Mucosa of rectum (tissue), 2 donors: ENCODE measurements around the gene PIEZO1.
"Not testable (repeated sequence)": the region's sequence is repeated elsewhere in the genome, so short reads cannot be mapped to it uniquely, and the experiment has no call there.

Source experiments
- H3K27ac ChIP-seq, 2 donors: one replicate each; pipeline ENCODE4 v1.7.0; 2013; ENCODE audit warnings: inconsistent platforms in 2 of 2, low read depth in 2 of 2, low read length in 2 of 2
- H3K27me3 ChIP-seq, 2 donors: one replicate each; pipeline ENCODE4 v1.7.0; 2013; ENCODE audit warnings: low read length in 2 of 2; ENCODE audit not compliant: control insufficient read depth in 2 of 2, insufficient read depth in 2 of 2
- H3K36me3 ChIP-seq, 2 donors: one replicate each; pipeline ENCODE4 v1.7.0; 2013; ENCODE audit warnings: low read length in 2 of 2; ENCODE audit not compliant: control insufficient read depth in 2 of 2, insufficient read depth in 2 of 2
- H3K4me1 ChIP-seq, 2 donors: one replicate each; pipeline ENCODE4 v1.7.0; 2013; ENCODE audit warnings: low read length in 2 of 2, mild to moderate bottlenecking in 1 of 2; ENCODE audit not compliant: control insufficient read depth in 2 of 2, insufficient read depth in 2 of 2
- H3K4me3 ChIP-seq, 2 donors: one replicate each; pipeline ENCODE4 v1.7.0; 2013; ENCODE audit warnings: low read length in 2 of 2
- H3K9ac ChIP-seq, 2 donors: one replicate each; pipeline ENCODE4 v1.7.0; 2013; ENCODE audit warnings: low read length in 2 of 2, low read depth in 1 of 2, mild to moderate bottlenecking in 1 of 2
- H3K9me3 ChIP-seq, 2 donors: one replicate each; pipeline ENCODE4 v1.7.0; 2013; ENCODE audit warnings: low read length in 2 of 2; ENCODE audit not compliant: control insufficient read depth in 2 of 2
- donor health status: healthy.
- donor health status: Normal muscosa, but diverticular disease.

Gene PIEZO1

GRCh38 chr16:88824256-88825077 is 39.4 kb upstream of the PIEZO1 start:
- no peaks in the 10 kb centered on the region for H3K27me3 ChIP-seq
- H3K4me1 ChIP-seq = peaks cover 0 to 7% of the 10 kb centered on the region in 2 donors
- H3K9ac ChIP-seq = no peak overlapping the region
- H3K27ac ChIP-seq = no peak overlapping the region
- peaks cover 3 to 5% of the 10 kb centered on the region in 2 donors for H3K36me3 ChIP-seq
- H3K4me3 ChIP-seq = no peak overlapping the region
- H3K9me3 ChIP-seq = no peaks in the 10 kb centered on the region

- not testable (repeated sequence) for H3K4me3 ChIP-seq, H3K36me3 ChIP-seq, H3K9ac ChIP-seq, H3K4me1 ChIP-seq, H3K27ac ChIP-seq, H3K27me3 ChIP-seq, H3K9me3 ChIP-seq
Measured at GRCh38 chr16:88823646-88824045, 38.6 kb upstream of the PIEZO1 start.

- Histone ChIP-seq H3K36me3 (peaks cover 2 to 3% of the 10 kb centered on the region in 2 donors), H3K27me3 (no peaks in the 10 kb centered on the region), H3K9me3 (no peaks in the 10 kb centered on the region)
Measured at GRCh38 chr16:88822281-88823040, 37.4 kb upstream of the PIEZO1 start.

GRCh38 chr16:88821168-88821850 is 36.3 kb upstream of the PIEZO1 start:
- H3K27ac ChIP-seq = no peak overlapping the region
- no peaks in the 10 kb centered on the region for H3K27me3 ChIP-seq
- no peak overlapping the region for H3K4me3 ChIP-seq
- no peak overlapping the region for H3K9ac ChIP-seq
- H3K4me1 ChIP-seq = peaks cover 0 to under 1% of the 10 kb centered on the region in 2 donors
- no peaks in the 10 kb centered on the region for H3K9me3 ChIP-seq
- peaks cover 2 to 3% of the 10 kb centered on the region in 2 donors for H3K36me3 ChIP-seq

More at GRCh38 chr16:88822281-88823040, 37.4 kb upstream of the PIEZO1 start:
- Histone ChIP-seq H3K27ac (no peak overlapping the region), H3K9ac (no peak overlapping the region), H3K4me3 (no peak overlapping the region), H3K4me1 (peaks cover 0 to 7% of the 10 kb centered on the region in 2 donors)

- no peak overlapping the region for H3K4me3 ChIP-seq
- no peak overlapping the region for H3K27ac ChIP-seq
- no peaks in the 10 kb centered on the region for H3K4me1 ChIP-seq
- no peaks in the 10 kb centered on the region for H3K27me3 ChIP-seq
- H3K9ac ChIP-seq = no peak overlapping the region
- no peaks in the 10 kb centered on the region for H3K9me3 ChIP-seq
- peaks cover 2 to 3% of the 10 kb centered on the region in 2 donors for H3K36me3 ChIP-seq
Measured at GRCh38 chr16:88820385-88821025, 35.5 kb upstream of the PIEZO1 start.

GRCh38 chr16:88819126-88819525 is 34.1 kb upstream of the PIEZO1 start:
- Histone ChIP-seq H3K9ac (no peak overlapping the region), H3K27ac (no peak overlapping the region), H3K9me3 (no peaks in the 10 kb centered on the region), H3K4me1 (no peaks in the 10 kb centered on the region), H3K27me3 (no peaks in the 10 kb centered on the region), H3K4me3 (no peak overlapping the region), H3K36me3 (peaks cover 2 to 3% of the 10 kb centered on the region in 2 donors)

- Histone ChIP-seq H3K27ac (no peak overlapping the region), H3K4me1 (no peaks in the 10 kb centered on the region), H3K9me3 (no peaks in the 10 kb centered on the region), H3K4me3 (no peak overlapping the region), H3K27me3 (no peaks in the 10 kb centered on the region), H3K9ac (no peak overlapping the region), H3K36me3 (peaks cover 2 to 3% of the 10 kb centered on the region in 2 donors)
Measured at GRCh38 chr16:88818575-88818874, 33.5 kb upstream of the PIEZO1 start.

- Histone ChIP-seq H3K27me3 (no peaks in the 10 kb centered on the region), H3K4me3 (no peak overlapping the region), H3K27ac (no peak overlapping the region), H3K9me3 (no peaks in the 10 kb centered on the region), H3K9ac (no peak overlapping the region), H3K4me1 (peaks cover under 1 to 3% of the 10 kb centered on the region in 2 donors), H3K36me3 (peaks cover 2 to 3% of the 10 kb centered on the region in 2 donors)
Measured at GRCh38 chr16:88817785-88818574, 33.0 kb upstream of the PIEZO1 start.

- Histone ChIP-seq H3K27me3 (no peaks in the 10 kb centered on the region), H3K4me3 (no peak overlapping the region), H3K9ac (no peak overlapping the region), H3K9me3 (no peaks in the 10 kb centered on the region), H3K27ac (no peak overlapping the region), H3K36me3 (peaks cover 0 to under 1% of the 10 kb centered on the region in 2 donors), H3K4me1 (peaks cover 10% of the 10 kb centered on the region in 2 donors)
Measured at GRCh38 chr16:88816736-88817535, 31.9 kb upstream of the PIEZO1 start.
